SH-SY5Y (cell line): ENCODE data around the gene CDC7.

Source experiments
- GATA2 ChIP-seq: IDR thresholded peaks from 2 replicates; pipeline ENCODE4 v1.6.1; 2011; ENCODE audit warnings: mild to moderate bottlenecking, low read depth, low read length
- GATA3 ChIP-seq: IDR thresholded peaks from 2 replicates; pipeline ENCODE4 v1.6.1; 2011; ENCODE audit warnings: low read depth, mild to moderate bottlenecking, low read length, moderate library complexity

DNA sequence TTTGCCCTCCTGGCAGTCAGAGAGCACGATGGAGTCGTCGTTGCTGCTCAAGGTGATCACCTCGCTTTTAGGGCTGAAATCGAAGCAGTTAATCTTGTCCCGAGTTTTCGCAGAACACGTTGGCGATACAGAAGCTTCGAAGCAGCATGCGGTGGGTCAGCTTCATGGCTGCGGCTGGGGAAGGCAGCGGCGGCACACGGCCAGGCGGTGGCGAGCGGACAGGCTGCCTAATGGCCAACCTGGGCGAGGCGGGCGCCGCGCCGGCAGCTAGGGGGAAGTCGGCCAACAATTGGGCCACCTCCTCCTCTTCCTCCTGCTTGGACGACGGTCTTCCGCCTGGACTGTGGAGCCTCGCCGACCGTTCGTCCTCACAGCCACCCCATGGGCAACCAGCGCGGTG, 34.8 kb downstream of the CDC7 start:
- no peak for TF ChIP-seq GATA2
- TF ChIP-seq GATA3 = no peak
